ENCODE measurements around the gene NCOR2.

NCOR2 gene

GRCh38 chr12:124566997-124567672, at the start of gene NCOR2:
Gene NCOR2 (minus strand): TSS chr12:124567612. CDS start chr12:124495251, 72,361 bp downstream.
- peak; percentile 44 for DNase-seq (ENCODE audit: low read depth)

DNA sequence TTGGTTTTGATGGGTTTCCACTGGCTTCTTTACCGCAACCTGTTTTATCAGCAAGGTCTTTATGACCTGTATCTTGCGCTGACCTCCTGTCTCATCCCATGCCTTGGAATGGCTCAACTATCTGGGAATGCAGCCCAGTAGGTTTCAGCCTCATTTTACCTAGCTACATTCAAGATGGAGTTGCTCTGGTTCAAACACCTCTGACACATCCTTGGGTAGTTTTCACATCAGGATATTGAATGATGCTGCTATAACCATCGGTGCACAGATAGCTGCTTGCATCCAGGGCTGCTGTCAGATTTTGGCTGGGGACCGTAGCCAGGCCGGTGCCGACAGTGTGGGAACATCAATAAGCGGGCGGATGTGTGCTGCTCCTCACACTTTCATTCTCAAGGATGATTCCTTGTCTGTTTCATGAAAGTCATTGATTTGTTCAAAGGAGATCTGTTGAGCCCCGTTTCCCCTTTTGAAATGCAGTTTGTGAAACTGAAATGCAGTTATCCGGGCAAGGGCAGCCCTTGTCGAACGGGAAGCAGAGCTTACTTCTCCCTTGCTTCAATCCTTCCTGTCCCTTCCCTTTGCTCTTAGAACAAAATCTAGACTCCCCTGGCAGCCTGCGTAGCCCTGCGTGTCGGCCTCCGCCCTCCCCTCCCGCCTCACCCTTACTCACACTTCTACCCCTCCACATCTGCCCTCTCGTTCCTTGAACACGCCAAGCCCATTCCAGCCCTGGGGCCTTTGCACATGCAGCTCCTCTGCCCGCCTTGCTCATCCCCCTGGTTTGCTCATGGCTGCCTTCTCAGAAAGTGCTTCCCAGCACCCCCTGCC, 49.2 kb upstream of the NCOR2 start:
- DNase-seq (ENCODE audit: low read depth), result no peak

DNA sequence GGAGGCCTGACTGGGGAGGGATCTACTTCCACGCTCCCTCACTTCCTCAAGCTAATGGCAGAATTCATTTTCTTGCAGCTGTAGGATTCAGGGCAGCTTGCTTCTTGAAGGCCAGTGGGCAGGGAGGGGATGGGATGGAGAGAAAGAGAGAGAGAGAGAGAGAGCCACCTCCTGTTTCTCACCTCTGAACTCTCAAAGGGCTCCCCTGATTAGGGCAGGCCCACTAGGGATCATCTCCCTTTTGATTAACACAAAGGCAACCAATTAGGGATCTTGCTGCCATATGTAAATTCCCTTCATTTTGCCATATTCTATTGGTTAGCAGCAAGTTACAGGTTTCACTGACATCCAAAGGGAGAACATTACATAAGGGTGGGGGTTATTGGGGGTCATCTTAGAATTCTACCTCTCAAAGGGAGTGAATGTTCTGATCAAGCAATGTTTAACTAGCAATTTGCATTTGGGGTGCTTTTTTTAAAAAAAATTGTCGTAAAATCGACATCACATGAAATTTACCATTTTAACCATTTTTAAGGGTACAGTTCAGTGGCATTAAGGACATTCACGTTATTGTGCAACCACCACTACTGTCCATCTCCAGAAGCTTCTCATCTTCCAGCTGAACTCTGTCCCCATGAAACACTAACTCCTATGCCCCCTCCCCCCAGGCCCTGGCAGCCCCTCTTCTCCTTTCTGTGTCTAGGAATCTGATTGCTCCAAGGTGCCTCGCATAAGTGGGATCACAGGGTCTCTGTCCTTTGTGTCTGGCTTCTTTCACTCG, 47.3 kb upstream of the NCOR2 start:
- no peak for DNase-seq (ENCODE audit: low read depth)

GRCh38 chr12:124613151-124613585, 45.8 kb upstream of the NCOR2 start:
- DNase-seq (ENCODE audit: low read depth), result no peak

DNA sequence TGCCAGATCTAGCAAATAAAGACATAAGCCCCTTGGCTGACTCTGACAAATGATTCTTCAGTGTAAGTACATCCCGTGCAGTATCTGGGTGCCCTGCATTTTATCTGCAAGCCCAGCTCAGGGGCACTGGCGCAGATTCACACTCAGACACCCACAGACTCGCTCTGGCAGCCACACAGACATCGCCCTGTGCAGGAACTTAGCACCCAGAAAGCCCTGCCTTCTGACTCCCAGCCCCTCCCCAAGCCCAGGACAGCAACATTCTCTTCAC, 44.9 kb upstream of the NCOR2 start:
- no peak for DNase-seq (ENCODE audit: low read depth)

DNA sequence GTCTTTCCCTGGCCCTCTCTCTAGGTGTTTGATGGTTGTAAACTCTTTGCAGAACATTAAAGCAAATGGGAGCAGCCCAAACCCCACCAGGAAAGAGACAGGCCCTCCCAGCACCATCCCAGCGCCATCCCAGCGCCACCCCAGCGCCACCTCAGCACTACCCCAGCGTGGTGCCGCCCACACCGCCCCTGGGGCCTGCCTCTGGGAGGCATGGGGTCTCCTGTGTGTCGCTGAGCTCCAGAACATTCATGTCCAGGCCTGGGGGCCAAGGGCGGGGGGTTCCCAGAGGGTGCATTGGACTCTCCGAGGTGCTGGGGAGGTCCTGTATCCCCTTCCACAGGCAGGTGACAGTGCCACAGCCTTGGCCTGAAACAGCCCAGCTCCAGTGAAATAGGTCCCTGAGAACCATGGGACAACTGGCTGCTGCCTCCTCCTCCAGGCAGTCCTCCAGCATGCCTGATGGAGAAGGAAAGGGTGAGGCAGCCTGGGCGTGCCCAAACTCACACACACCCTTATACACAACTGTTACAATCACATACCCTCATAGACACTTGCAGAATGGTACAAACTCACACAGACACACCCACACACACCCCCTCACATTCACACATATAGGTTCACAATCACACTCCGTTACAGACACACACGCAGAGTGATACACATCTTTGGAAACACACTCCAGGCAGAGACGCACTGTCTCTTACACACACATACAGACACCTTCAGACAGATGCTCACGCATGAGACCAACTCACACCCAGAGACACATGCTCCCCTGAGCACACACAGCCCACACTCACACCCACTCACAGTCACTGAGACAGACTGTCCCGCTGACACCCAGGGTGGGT, 44.4 kb upstream of the NCOR2 start:
- DNase-seq (ENCODE audit: low read depth), result no peak

- no peak for DNase-seq (ENCODE audit: low read depth)
Measured at GRCh38 chr12:124610629-124611558, 43.5 kb upstream of the NCOR2 start.

DNA sequence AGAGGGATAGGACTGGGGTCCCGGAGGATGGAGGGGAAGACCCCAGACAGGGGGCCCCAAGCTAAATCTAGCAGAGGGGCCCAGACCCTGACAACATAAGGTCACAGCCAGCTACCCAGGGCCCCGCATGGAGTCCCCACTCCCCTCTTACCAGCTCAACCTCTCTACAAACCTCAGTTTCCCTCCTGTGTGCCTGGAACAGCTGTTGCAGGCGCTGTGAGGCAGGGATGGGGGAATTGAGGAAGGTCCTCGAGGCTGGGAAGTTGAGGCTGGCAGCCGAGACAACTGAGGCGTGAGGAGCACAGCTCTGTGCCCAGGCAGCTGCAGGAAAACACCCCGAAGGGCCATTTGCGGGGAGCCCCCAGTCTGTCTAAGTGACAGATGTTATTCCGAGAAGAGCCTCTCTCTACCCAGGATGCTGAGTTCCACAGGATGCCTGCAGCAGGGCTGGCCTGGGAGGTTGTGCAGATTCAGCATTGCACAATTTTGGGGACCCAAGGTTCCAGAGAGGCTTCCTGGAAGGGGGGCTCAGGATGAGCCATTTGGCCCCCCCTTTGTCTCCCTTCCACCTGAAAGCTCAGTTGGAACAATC, 42.7 kb upstream of the NCOR2 start:
- no peak for DNase-seq (ENCODE audit: low read depth)

DNA sequence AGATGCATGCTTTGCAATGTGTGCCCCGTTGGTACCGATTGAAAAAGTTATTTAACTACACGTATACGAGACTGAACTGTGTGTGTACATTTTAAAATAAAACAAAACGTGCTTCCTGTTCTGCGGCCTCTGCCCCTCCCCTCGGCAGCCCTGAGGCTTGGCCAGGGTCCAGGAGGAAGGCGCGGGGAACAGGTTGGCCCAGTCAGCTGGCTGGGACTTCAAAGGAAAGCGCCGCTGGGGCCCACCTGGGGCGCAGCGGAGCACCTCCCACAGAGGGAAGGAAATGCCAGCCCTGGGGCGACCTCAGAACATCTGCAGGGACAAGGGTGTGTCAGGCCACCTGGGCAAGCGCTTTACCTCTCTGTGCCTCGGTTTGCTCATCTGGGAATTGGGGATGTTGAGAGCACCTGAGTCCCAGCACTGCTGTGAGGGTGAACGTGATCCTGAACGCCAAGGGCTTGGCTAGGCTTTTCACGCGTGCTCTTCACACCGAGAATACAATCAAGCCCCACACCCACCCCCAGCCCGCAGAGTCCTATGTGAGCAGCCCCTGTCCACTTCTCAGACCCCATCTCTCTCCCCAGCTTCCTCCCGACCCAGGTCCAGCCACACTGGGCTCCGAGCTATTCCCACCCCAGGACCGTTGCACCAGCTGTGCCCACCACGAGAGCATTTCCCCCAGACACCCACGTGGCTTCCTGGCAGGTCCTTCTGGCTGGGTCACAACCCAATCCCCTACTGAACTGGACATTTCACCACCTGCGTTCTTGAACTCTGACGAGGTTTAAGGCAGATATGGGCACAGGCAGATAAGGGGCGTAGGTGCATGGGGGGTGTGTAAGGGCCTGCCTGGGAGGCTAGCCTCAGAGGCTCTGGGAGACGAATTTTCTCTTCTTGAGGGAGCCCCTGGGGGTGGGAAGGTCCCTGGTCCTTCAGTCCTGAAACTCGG, 41.9 kb upstream of the NCOR2 start:
- peak; percentile 56 for DNase-seq (ENCODE audit: low read depth)

- DNase-seq (ENCODE audit: low read depth), result no peak
Measured at GRCh38 chr12:124608450-124608870, 41.0 kb upstream of the NCOR2 start.

DNA sequence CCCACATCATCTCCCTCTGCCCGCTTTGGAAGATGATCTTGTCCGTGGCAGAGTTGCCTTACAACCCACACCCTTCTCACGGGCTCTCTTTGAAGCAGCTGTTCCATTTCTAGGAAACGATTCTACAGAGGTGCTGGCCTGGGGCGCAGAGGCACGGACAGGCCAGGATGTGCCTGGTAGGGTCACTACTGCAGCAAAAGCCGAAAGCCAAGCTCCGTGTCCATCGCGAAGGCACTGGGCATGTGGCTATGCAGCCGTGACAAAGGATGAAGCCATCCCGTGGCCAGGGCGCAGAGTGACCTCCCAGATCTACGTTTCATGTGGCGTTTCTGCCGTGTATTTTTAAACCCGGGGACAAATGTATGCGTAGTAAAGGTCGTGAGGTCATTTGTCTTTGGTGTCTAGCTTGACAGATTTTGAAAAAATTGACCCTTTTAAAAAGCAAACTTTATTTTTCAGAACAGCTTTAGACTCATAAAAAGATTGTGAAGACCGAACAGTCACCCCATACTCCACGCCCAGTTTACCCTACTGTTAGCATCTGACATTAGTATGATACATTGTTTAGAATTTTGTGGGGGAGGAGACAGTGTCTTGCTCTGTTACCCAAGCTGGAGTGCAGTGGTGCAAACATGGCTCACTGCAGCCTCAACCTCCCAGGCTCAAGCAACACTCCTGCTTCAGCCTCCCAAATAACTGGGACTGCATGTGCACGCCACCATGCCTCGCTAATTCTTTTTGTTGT, 40.4 kb upstream of the NCOR2 start:
- no peak for DNase-seq (ENCODE audit: low read depth)

- DNase-seq (ENCODE audit: low read depth), result no peak
Measured at GRCh38 chr12:124605883-124606774, 38.7 kb upstream of the NCOR2 start.

DNA sequence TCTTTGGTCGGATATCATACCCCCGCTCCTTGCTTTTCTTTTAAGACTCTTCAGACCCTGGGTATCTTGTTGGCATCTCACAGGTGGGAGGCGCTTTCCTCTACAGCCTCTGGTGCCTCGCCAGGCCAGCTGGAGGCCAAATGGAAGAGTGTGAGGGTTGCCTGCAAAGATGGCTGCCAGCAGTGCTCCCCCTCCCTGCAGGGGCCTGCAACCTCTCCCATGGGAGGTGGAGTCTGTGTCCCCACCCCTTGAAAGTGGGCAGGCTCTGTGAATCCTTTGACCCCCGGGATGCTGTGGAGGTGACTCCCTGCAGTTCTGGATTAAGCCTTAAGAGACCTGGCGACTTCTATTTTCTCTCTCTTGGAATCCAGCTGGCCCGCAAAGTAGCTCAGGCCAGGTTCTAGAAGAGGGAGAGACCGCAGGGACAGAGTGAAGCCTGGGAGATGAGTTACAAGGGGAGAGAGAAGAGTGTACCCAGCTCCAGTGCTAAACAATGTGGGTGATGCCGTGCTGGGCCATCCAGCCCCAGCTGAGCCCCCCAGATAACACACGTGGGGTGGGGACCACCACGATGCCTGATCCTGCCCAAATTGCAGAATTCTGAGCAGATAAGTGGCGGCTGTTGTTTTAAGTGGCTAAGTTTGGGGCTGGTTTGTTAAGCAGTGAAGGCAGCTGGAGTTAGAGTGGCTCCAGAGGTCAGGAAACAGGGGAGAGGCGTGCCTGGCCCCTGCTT, 37.9 kb upstream of the NCOR2 start:
- no peak for DNase-seq (ENCODE audit: low read depth)

GRCh38 chr12:124604264-124604680, 36.9 kb upstream of the NCOR2 start:
- DNase-seq (ENCODE audit: low read depth), result no peak

- DNase-seq (ENCODE audit: low read depth), result no peak
Measured at GRCh38 chr12:124603831-124604251, 36.4 kb upstream of the NCOR2 start.

- no peak for DNase-seq (ENCODE audit: low read depth)
Measured at GRCh38 chr12:124603100-124603541, 35.7 kb upstream of the NCOR2 start.

DNA sequence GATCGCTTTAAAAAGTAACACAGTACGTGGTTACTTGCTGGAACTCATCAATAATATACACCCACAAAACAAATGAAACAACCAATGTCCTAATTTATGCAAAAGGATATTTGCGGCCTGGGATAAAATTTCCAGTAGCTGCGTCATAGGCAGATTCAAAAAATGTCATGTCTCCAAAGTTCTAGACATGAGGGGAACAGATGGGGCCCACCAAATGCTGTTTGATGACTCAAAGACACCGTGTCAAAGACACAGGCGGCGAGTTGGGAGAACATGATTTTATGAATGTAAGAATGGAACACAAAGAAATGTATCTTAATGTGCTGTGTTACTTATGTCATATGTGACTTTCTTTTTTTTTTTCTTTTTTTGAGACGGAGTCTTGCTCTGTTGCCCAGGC, 34.3 kb upstream of the NCOR2 start:
- no peak for DNase-seq (ENCODE audit: low read depth)
